Naive B cell (primary cell): ENCODE results near the gene HHIP. TPM values are rescaled to one million over a fixed set of nuclear protein-coding genes. Genes with fewer than 3 reads are reported as not detected.
A peak's percentile ranks its signal among the peaks of the same experiment; 100 is the strongest.

ENCODE experiments used
- ATAC-seq, 2 donors: fragments of 150-1000 bp; cut with Tn5 transposase; 2 replicates each; pipeline ENCODE4 v1.10.0; 2021; ENCODE audit warnings: low read depth in 2 of 2, mild to moderate bottlenecking in 2 of 2, moderate library complexity in 2 of 2
- DNase-seq: peaks from one replicate; pipeline ENCODE4 v3.0.0; 2022
- H3K27ac Mint-ChIP-seq, 6 donors: one replicate each; pipeline ENCODE4 v1.8.0; 2020 to 2022; ENCODE audit warnings: mild to moderate bottlenecking in 6 of 6, mixed read lengths in 6 of 6, moderate library complexity in 5 of 6, inconsistent platforms in 2 of 6
- H3K27me3 Mint-ChIP-seq, 3 donors: one replicate each; pipeline ENCODE4 v1.8.0; 2021 to 2022; ENCODE audit warnings: mixed read lengths in 3 of 3, mild to moderate bottlenecking in 1 of 3
- H3K36me3 Mint-ChIP-seq, 2 donors: one replicate each; pipeline ENCODE4 v1.8.0; 2020 to 2022; ENCODE audit warnings: mixed read lengths in 2 of 2, inconsistent platforms in 1 of 2, mild to moderate bottlenecking in 1 of 2
- H3K4me1 Mint-ChIP-seq, 3 donors: one replicate each; pipeline ENCODE4 v1.8.0; 2020 to 2022; ENCODE audit warnings: mixed read lengths in 3 of 3, inconsistent platforms in 1 of 3, mild to moderate bottlenecking in 1 of 3, moderate library complexity in 1 of 3
- H3K4me3 Mint-ChIP-seq, 8 donors: one replicate each; pipeline ENCODE4 v1.8.0; 2020 to 2022; ENCODE audit warnings: mild to moderate bottlenecking in 8 of 8, mixed read lengths in 8 of 8, moderate library complexity in 8 of 8, inconsistent platforms in 2 of 8
- H3K9me3 Mint-ChIP-seq, 7 donors: one replicate each; pipeline ENCODE4 v1.8.0; 2020 to 2022; ENCODE audit warnings: mixed read lengths in 7 of 7, mild to moderate bottlenecking in 5 of 7, inconsistent platforms in 2 of 7, moderate library complexity in 1 of 7
- polyA plus RNA-seq, 6 donors: library from polyadenylated mRNA; unstranded; fragments of 300-500 nt; fragmentation: Illumina TruSeq; gene quantifications; one replicate each; pipeline ENCODE4 v1.2.3, GENCODE V29; 2021; ENCODE audit warnings: low read depth in 6 of 6

HHIP gene
- under 1 TPM in 2 of 6 donors, not detected in 4; 0.21 to 0.81 TPM for polyA plus RNA-seq

DNA sequence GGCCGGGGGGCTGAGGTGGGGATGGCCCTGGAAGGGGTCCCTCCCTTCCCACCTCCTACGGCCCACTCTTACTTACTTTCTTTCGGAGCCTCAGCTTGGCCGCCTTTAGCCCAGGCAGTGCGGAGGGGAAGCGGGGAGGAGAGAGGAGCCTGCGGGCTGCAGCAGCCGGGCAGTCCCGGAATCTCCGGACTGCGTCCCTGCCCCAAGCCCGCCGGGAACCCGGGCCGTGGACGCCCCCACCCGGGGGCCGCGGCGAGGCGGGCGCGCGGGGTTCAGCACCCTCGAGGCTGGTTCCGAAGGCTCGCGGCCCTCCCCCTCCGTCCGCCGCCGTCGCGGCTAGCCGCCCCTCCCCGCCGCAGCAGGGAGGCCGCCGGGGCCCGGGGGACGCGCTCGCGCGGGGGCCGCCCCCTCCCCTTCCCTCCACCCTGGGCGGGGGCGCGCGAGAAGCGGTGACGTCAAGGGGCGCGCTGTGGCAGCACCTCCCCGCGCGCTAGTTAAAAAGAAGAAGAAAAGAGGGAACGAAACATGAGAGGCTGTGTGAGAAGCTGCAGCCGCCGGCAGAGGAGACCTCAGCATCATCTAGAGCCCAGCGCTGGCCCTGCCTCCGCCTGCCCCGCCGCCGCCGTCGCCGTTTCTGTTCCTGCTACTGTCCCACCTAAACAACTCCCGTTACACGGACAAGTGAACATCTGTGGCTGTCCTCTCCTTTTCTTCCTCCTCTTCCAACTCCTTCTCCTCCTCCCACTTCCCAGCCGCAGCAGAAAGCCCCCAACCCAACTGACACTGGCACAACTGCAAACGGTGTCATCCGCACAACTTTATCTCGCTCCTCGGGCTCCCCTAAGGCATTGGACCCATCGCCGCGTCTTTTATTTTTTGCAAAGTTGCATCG, at the start of gene HHIP:
Gene HHIP (plus strand): TSS at position 526 of the 892 bp plus-strand sequence. CDS start 520 bp downstream, outside the sequence.
- DNase-seq (peak; percentile 77), ATAC-seq (peak; percentile 80 to 81)
- no peaks in the 10 kb centered on the region for H3K9me3 Mint-ChIP-seq
- H3K4me1 Mint-ChIP-seq: peaks cover 23 to 38% (median 30%) of the 10 kb centered on the region in 3 donors
- peak within 1 kb of the TSS; percentile 81 to 97 (median 90) for H3K4me3 Mint-ChIP-seq
- H3K36me3 Mint-ChIP-seq: no peaks in the 10 kb centered on the region
- H3K27me3 Mint-ChIP-seq: peaks cover 18 to 35% (median 19%) of the 10 kb centered on the region in 3 donors
- peak within 1 kb of the TSS; percentile 58 to 90 (median 86) for H3K27ac Mint-ChIP-seq

- H3K36me3 Mint-ChIP-seq: no peaks in the 10 kb centered on the region
- no peaks in the 10 kb centered on the region for H3K4me1 Mint-ChIP-seq
- peaks cover 0 to 8% (median 0%) of the 10 kb centered on the region in 3 donors for H3K27me3 Mint-ChIP-seq
- no peak overlapping the region for H3K27ac Mint-ChIP-seq
- H3K4me3 Mint-ChIP-seq: no peak overlapping the region
- H3K9me3 Mint-ChIP-seq: peaks cover 0 to 4% (median 0%) of the 10 kb centered on the region in 7 donors
- ATAC-seq: no peak
- DNase-seq: no peak
These were observed 48.8 kb upstream of the HHIP start for GRCh38 chr4:144597171-144597570.

DNA sequence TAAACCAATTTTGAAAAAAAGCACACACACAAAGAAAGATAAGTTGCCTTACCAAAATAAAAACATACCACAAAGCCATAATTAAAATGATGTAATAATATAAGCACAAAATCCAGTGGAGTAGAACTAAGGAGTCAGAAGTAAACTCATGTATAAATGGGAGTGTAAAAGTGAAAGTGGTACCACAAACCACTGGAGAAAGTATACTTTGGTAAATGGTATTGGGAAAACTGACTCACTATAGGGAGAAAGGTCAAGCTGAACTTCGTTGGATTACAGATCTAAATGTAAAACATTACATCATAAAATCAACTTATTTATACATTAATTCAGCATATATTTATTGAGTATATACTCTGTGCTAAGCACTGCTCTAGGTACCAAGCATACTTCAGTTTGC, 46.3 kb upstream of the HHIP start:
- H3K27me3 Mint-ChIP-seq: no peaks in the 10 kb centered on the region
- ATAC-seq (no peak), DNase-seq (no peak)
- H3K27ac Mint-ChIP-seq: no peak overlapping the region
- H3K4me1 Mint-ChIP-seq: no peaks in the 10 kb centered on the region
- H3K36me3 Mint-ChIP-seq: no peaks in the 10 kb centered on the region
- no peak overlapping the region for H3K4me3 Mint-ChIP-seq
- peaks cover 0 to 7% (median 0%) of the 10 kb centered on the region in 7 donors for H3K9me3 Mint-ChIP-seq

DNA sequence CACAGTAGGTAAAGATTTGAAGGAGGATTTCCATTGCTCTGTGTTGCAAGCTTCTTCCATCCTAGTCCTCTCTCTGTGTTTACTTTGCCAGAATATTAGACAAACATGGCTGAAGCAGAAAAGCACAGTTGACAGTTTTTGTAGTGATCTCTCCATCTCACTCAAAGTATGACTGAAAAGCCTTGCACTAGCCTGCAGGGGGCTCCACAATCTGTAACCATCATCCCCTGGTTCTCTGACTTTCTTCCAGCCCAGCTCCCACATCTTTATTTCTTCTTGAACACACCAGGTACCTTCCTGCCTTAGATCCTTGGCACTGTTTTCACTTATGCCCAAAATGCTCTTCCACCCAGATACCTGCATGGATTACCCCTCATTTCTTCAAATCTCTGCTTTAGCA, 34.1 kb upstream of the HHIP start:
- ATAC-seq: no peak
- no peak for DNase-seq
- H3K4me1 Mint-ChIP-seq: no peaks in the 10 kb centered on the region
- H3K27me3 Mint-ChIP-seq: no peaks in the 10 kb centered on the region
- H3K27ac Mint-ChIP-seq: no peak overlapping the region
- no peak overlapping the region for H3K4me3 Mint-ChIP-seq
- peaks cover 0 to 5% (median 2%) of the 10 kb centered on the region in 7 donors for H3K9me3 Mint-ChIP-seq
- no peaks in the 10 kb centered on the region for H3K36me3 Mint-ChIP-seq

- no peaks in the 10 kb centered on the region for H3K36me3 Mint-ChIP-seq
- peaks cover 0 to 3% (median 0%) of the 10 kb centered on the region in 7 donors for H3K9me3 Mint-ChIP-seq
- no peaks in the 10 kb centered on the region for H3K27me3 Mint-ChIP-seq
- no peak overlapping the region for H3K27ac Mint-ChIP-seq
- no peaks in the 10 kb centered on the region for H3K4me1 Mint-ChIP-seq
- DNase-seq (no peak), ATAC-seq (no peak)
- H3K4me3 Mint-ChIP-seq: no peak overlapping the region
These were observed 30.9 kb upstream of the HHIP start for GRCh38 chr4:144614850-144615585.

GRCh38 chr4:144621681-144622080, 24.3 kb upstream of the HHIP start:
- no peak for DNase-seq
- no peak for ATAC-seq
- H3K9me3 Mint-ChIP-seq: peaks cover 0 to under 1% (median 0%) of the 10 kb centered on the region in 7 donors
- no peak overlapping the region for H3K27ac Mint-ChIP-seq
- H3K36me3 Mint-ChIP-seq: no peaks in the 10 kb centered on the region
- H3K27me3 Mint-ChIP-seq: no peaks in the 10 kb centered on the region
- no peak overlapping the region for H3K4me3 Mint-ChIP-seq
- H3K4me1 Mint-ChIP-seq: no peaks in the 10 kb centered on the region

DNA sequence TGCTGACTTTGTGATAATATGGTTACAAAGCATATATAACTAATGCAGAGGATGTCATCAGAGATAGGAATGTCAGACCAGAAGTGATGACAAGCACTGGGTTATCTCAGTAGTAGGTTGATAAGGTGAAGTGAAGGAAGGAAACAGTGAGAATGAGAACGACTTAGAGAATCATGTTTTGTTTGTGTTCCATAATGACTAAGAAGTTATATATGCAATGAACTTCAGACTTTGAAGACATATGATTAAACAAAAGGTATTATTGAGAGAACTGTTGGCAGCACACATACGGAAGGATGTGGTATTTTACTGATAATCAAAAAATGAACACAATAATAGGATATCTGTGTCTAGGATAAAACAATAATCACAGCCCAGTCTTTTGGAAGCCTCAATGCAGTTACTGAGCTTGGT, 18.3 kb upstream of the HHIP start:
- Mint-ChIP-seq H3K27me3 (no peaks in the 10 kb centered on the region), H3K9me3 (no peaks in the 10 kb centered on the region), H3K4me3 (no peak overlapping the region), H3K4me1 (no peaks in the 10 kb centered on the region), H3K27ac (no peak overlapping the region), H3K36me3 (no peaks in the 10 kb centered on the region)
- no peak for ATAC-seq
- no peak for DNase-seq

DNA sequence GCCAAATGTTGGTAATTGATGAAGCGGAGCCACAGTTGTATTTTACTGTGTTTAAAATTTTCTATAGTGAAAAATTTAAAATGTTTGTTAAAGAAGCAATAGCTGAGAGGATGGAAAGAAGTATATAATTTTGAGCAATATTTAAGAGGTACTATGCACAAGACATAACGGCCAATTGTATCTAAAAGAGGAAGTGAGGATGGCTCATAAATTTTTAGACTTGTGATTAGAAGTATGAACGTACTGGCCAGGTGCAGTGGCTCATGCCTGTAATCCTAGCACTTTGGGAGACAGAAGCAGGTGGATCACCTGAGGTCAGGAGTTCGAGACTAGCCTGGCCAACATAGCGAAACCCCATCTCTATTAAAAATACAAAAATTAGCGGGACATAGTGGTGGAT, 12.7 kb upstream of the HHIP start:
- peak; percentile 4 for DNase-seq
- ATAC-seq: peak in 1 of 2 donors; percentile 56
- H3K27me3 Mint-ChIP-seq: no peaks in the 10 kb centered on the region
- H3K36me3 Mint-ChIP-seq: no peaks in the 10 kb centered on the region
- no peak overlapping the region for H3K4me3 Mint-ChIP-seq
- peaks cover 0 to 3% (median 0%) of the 10 kb centered on the region in 7 donors for H3K9me3 Mint-ChIP-seq
- H3K4me1 Mint-ChIP-seq: peaks cover 0 to 20% (median 9%) of the 10 kb centered on the region in 3 donors
- H3K27ac Mint-ChIP-seq: peak overlapping the region in 1 of 6 donors; percentile 21

GRCh38 chr4:144634978-144635747, 10.8 kb upstream of the HHIP start:
- H3K4me3 Mint-ChIP-seq: peak overlapping the region in 1 of 8 donors; percentile 29
- peaks cover 0 to 20% (median 9%) of the 10 kb centered on the region in 3 donors for H3K4me1 Mint-ChIP-seq
- ATAC-seq (peak; percentile 49 to 75), DNase-seq (no peak)
- H3K36me3 Mint-ChIP-seq: no peaks in the 10 kb centered on the region
- peaks cover 0 to 3% (median 0%) of the 10 kb centered on the region in 7 donors for H3K9me3 Mint-ChIP-seq
- H3K27ac Mint-ChIP-seq: peak overlapping the region in 2 of 6 donors; percentile 52 to 67
- H3K27me3 Mint-ChIP-seq: no peaks in the 10 kb centered on the region

DNA sequence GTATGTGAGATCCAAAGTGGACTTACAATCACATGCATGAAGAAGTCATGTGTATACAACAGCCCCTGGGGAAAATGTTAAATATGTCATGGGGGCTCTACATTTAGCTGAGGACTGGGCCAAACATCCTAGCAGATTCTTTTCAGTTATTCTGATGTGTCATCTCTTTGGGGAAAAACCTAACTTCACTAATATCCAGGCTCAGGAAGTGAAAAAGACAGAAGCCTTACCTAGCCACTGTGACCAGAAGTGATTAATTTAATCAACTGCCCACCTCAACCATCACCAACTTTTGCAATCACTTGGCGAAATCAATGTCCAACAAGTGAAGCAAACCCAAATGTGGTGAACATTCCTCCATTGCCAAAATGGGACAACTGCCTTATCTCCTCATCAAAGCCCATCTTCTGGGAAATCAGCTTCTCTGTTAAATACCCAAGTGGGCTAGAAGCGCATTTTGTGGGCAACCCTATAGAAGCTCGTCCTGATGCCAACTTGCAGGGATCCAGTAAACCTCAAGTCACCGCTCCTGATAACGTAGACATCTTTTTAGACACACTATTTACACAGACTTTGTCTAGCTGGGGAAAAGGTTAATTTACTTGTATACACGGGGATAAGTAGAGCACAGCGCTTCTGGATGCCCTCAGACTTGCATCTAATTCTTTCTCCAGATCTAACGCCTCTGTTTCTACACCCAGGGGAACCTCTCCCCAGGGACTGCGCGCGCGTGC, 1.4 kb upstream of the HHIP start:
- DNase-seq (no peak), ATAC-seq (peak in 1 of 2 donors; percentile 29)
- H3K4me3 Mint-ChIP-seq: peak overlapping the region; percentile 55 to 86 (median 79)
- peak overlapping the region in 3 of 6 donors; percentile 24 to 78 (median 57) for H3K27ac Mint-ChIP-seq
- H3K9me3 Mint-ChIP-seq: no peaks in the 10 kb centered on the region
- no peaks in the 10 kb centered on the region for H3K36me3 Mint-ChIP-seq
- H3K4me1 Mint-ChIP-seq: peaks cover 23 to 40% (median 30%) of the 10 kb centered on the region in 3 donors
- peaks cover 11 to 27% (median 15%) of the 10 kb centered on the region in 3 donors for H3K27me3 Mint-ChIP-seq

- ATAC-seq (no peak), DNase-seq (no peak)
- Mint-ChIP-seq H3K9me3 (no peaks in the 10 kb centered on the region), H3K27ac (peak overlapping the region in 4 of 6 donors; percentile 24 to 78 (median 55)), H3K4me1 (peaks cover 23 to 40% (median 30%) of the 10 kb centered on the region in 3 donors), H3K36me3 (no peaks in the 10 kb centered on the region), H3K27me3 (peaks cover 17 to 32% (median 18%) of the 10 kb centered on the region in 3 donors), H3K4me3 (peak overlapping the region; percentile 47 to 86 (median 79))
These were observed 790 bp upstream of the HHIP start for GRCh38 chr4:144645102-144645630.

DNA sequence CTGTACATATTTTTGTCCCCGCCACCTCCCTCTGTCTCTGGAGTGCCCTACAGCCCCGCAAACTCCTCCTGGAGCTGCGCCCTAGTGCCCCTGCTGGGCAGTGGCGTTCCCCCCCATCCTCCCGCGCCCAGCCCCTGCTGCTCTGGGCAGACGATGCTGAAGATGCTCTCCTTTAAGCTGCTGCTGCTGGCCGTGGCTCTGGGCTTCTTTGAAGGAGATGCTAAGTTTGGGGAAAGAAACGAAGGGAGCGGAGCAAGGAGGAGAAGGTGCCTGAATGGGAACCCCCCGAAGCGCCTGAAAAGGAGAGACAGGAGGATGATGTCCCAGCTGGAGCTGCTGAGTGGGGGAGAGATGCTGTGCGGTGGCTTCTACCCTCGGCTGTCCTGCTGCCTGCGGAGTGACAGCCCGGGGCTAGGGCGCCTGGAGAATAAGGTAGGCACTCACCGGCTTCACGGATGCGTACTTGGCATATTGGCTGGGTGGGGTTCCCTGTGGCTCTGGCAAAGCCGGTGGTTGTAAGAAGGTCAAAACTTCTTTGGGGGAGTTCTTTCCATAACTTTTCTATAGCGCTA, 653 bp downstream of the HHIP start:
- Mint-ChIP-seq H3K27me3 (peaks cover 18 to 35% (median 19%) of the 10 kb centered on the region in 3 donors), H3K9me3 (no peaks in the 10 kb centered on the region), H3K36me3 (no peaks in the 10 kb centered on the region), H3K4me3 (peak overlapping the region; percentile 81 to 97 (median 90)), H3K4me1 (peaks cover 23 to 33% (median 30%) of the 10 kb centered on the region in 3 donors), H3K27ac (peak overlapping the region in 3 of 6 donors; percentile 60 to 90 (median 89))
- ATAC-seq (peak; percentile 22 to 25), DNase-seq (no peak)
